ENCODE results near the gene PRDM12.

- TF ChIP-seq, protein P1, sequence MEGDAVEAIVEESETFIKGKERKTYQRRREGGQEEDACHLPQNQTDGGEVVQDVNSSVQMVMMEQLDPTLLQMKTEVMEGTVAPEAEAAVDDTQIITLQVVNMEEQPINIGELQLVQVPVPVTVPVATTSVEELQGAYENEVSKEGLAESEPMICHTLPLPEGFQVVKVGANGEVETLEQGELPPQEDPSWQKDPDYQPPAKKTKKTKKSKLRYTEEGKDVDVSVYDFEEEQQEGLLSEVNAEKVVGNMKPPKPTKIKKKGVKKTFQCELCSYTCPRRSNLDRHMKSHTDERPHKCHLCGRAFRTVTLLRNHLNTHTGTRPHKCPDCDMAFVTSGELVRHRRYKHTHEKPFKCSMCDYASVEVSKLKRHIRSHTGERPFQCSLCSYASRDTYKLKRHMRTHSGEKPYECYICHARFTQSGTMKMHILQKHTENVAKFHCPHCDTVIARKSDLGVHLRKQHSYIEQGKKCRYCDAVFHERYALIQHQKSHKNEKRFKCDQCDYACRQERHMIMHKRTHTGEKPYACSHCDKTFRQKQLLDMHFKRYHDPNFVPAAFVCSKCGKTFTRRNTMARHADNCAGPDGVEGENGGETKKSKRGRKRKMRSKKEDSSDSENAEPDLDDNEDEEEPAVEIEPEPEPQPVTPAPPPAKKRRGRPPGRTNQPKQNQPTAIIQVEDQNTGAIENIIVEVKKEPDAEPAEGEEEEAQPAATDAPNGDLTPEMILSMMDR (IDR thresholded peaks at IDR 0.05) = no peak
- no peak for TF ChIP-seq POLR2A (IDR thresholded peaks at IDR 0.05; ENCODE audit: low read depth)
Measured at GRCh38 chr9:130713286-130713960, 49.0 kb downstream of the PRDM12 start.
